B cell (primary cell): ENCODE data around the gene BIRC7. TPM values are rescaled to one million over a fixed set of nuclear protein-coding genes. Genes with fewer than 3 reads are reported as not detected.

Experiments
- ATAC-seq: fragments of 200-7000 bp; cut with Tn5 transposase; one replicate; pipeline ENCODE4 v1.10.0; 2021; ENCODE audit warnings: low read depth, mild to moderate bottlenecking, moderate number of reproducible peaks, moderate library complexity
- CTCF ChIA-PET: fragments of 350-600 bp; sonication (Branson Sonifier 250); formaldehyde crosslinking; loops from one replicate; lab custom pipeline; 2021; ENCODE audit warnings: antibody characterized with exemption, inconsistent platforms; lab: Charles Lee
- POLR2A ChIA-PET: fragments of 350-600 bp; sonication (Branson Sonifier 250); formaldehyde crosslinking; loops from one replicate; lab custom pipeline; 2021; ENCODE audit warnings: antibody characterized with exemption; lab: Charles Lee
- DNase-seq: peaks from one replicate; pipeline ENCODE4 v3.0.0; 2013
- H2AFZ ChIP-seq: 2 replicates; pipeline ENCODE4 v1.6.1; 2012; ENCODE audit warnings: mild to moderate bottlenecking, low read depth, low read length; ENCODE audit not compliant: insufficient read depth, poor library complexity, severe bottlenecking
- H3K27ac ChIP-seq, 2 donors: 1 replicate in 1 of 2; 2 replicates in 1 of 2; pipeline ENCODE4 v1.5.1; 2012 to 2013; ENCODE audit warnings: low read length in 2 of 2, mild to moderate bottlenecking in 2 of 2, moderate library complexity in 1 of 2
- H3K27me3 ChIP-seq, 4 experiments: fragments of 200-600 bp in 1 of 4; sonication (generic) in 1 of 4; replicated peaks in 1 of 4; 1 replicate in 2 of 4; 2 replicates in 2 of 4; pipeline versions ENCODE4 v1.6.1 to v1.7.0; 2013 to 2016; ENCODE audit warnings: low read length in 3 of 4, mild to moderate bottlenecking in 2 of 4, mixed read lengths in 1 of 4, moderate library complexity in 1 of 4; ENCODE audit not compliant: insufficient read depth in 4 of 4, control insufficient read depth in 3 of 4; ENCODE audit errors: control extremely low read depth in 1 of 4
- H3K36me3 ChIP-seq, 2 experiments: replicated peaks in 1 of 2; 1 replicate in 1 of 2; 2 replicates in 1 of 2; pipeline versions ENCODE4 v1.6.1 to v1.7.1; 2013; ENCODE audit warnings: low read length in 1 of 2; ENCODE audit not compliant: insufficient read depth in 2 of 2, control insufficient read depth in 1 of 2; ENCODE audit errors: control extremely low read depth in 1 of 2, extremely low read depth in 1 of 2
- H3K4me1 ChIP-seq, 2 donors: fragments of 200-600 bp in 1 of 2; sonication (generic) in 1 of 2; 1 replicate in 1 of 2; 2 replicates in 1 of 2; pipeline versions ENCODE4 v1.5.1 to v1.6.1; 2013 to 2017; ENCODE audit warnings: low read length in 2 of 2; ENCODE audit not compliant: control insufficient read depth in 2 of 2, insufficient read depth in 2 of 2
- H3K4me2 ChIP-seq: replicated peaks from 2 replicates; pipeline ENCODE3; 2012; ENCODE audit warnings: mild to moderate bottlenecking, low read depth, low read length; ENCODE audit not compliant: poor library complexity, severe bottlenecking
- H3K4me3 ChIP-seq, 5 experiments: fragments of 200-600 bp in 1 of 5; sonication (generic) in 1 of 5; 1 replicate in 3 of 5; 2 replicates in 2 of 5; pipeline versions ENCODE4 v1.5.1 to v1.7.0; 2011 to 2016; ENCODE audit warnings: low read length in 4 of 5, mild to moderate bottlenecking in 4 of 5, low read depth in 2 of 5, control low read depth in 1 of 5, moderate library complexity in 1 of 5; ENCODE audit not compliant: insufficient read depth in 1 of 5; ENCODE audit errors: control extremely low read depth in 1 of 5, extremely low read depth in 1 of 5
- H3K79me2 ChIP-seq: fragments of 200-600 bp; sonication (generic); one replicate; pipeline ENCODE4 v1.6.0; 2016; ENCODE audit warnings: low read length; ENCODE audit not compliant: control insufficient read depth, insufficient read depth
- H3K9ac ChIP-seq: fragments of 200-600 bp; sonication (generic); 2 replicates; pipeline ENCODE4 v1.6.1; 2017; ENCODE audit warnings: mild to moderate bottlenecking, low read length, moderate library complexity
- H3K9me3 ChIP-seq, 3 donors: one replicate each; pipeline versions ENCODE4 v1.6.1 to v1.7.1; 2013; ENCODE audit warnings: low read length in 2 of 3; ENCODE audit not compliant: control insufficient read depth in 2 of 3, insufficient read depth in 1 of 3; ENCODE audit errors: control extremely low read depth in 1 of 3
- H4K20me1 ChIP-seq: 2 replicates; pipeline ENCODE4 v1.6.0; 2012; ENCODE audit warnings: mild to moderate bottlenecking, low read length; ENCODE audit not compliant: insufficient read depth, control insufficient read depth, poor library complexity, severe bottlenecking
- H3K27ac Mint-ChIP-seq: one replicate; pipeline ENCODE4 v1.8.0; 2021; ENCODE audit warnings: mixed read lengths
- H3K27me3 Mint-ChIP-seq: one replicate; pipeline ENCODE4 v1.8.0; 2021; ENCODE audit warnings: mixed read lengths
- H3K4me1 Mint-ChIP-seq: one replicate; pipeline ENCODE4 v1.8.0; 2021; ENCODE audit warnings: mixed read lengths
- H3K4me3 Mint-ChIP-seq: one replicate; pipeline ENCODE4 v1.8.0; 2021; ENCODE audit warnings: mixed read lengths
- H3K9me3 Mint-ChIP-seq: one replicate; pipeline ENCODE4 v1.8.0; 2022; ENCODE audit warnings: mixed read lengths; ENCODE audit not compliant: insufficient read depth
- CTCF ChIP-seq: fragments of 200-600 bp; IDR thresholded peaks from one replicate; pipeline ENCODE4 v1.8.0; 2022; ENCODE audit warnings: antibody characterized with exemption, mild to moderate bottlenecking
- EZH2 ChIP-seq: IDR thresholded peaks from 2 replicates; pipeline ENCODE4 v1.6.1; 2012; ENCODE audit warnings: borderline replicate concordance, low read depth, mild to moderate bottlenecking, moderate library complexity, low read length; ENCODE audit not compliant: insufficient read depth, poor library complexity, severe bottlenecking
- WGBS: methylation state at CpG from one replicate; pipeline ENCODE4 v1.1.5; 2013; ENCODE audit warnings: missing lambda C conversion rate; ENCODE audit not compliant: insufficient coverage; 5-methylcytosine and 5-hydroxymethylcytosine counted together
- intact Hi-C: fragments of 100-400 bp; cut with micrococcal nuclease; formaldehyde crosslinking; loops from one replicate; pipeline ENCODE4 v1.10.0; 2022
- polyA plus RNA-seq: library from polyadenylated mRNA; depleted of rRNA; stranded (reverse); fragments of >200 nt; gene quantifications from 2 replicates; pipeline ENCODE4 v1.2.3, GENCODE V29; 2012
- total RNA-seq, 2 donors: library from RNA; stranded (reverse); fragments of 120-200 nt in 1 of 2; gene quantifications; 1 replicate in 1 of 2; 2 replicates in 1 of 2; pipeline versions ENCODE4 v1.2.3 to v1.2.4, GENCODE V29; 2013 to 2022

BIRC7 gene
- total and polyA plus RNA-seq, 2 donors (not counting 1 experiment from before 2014, with no cell fraction given), result 0.12 TPM; not detected in 1

GRCh38 chr20:63253438-63254231 lies 17.9 kb downstream of the BIRC7 start:
- no peaks in the 10 kb centered on the region for H3K9me3 ChIP-seq
- peaks cover 0 to 48% (median 14%) of the 10 kb centered on the region in 4 experiments for H3K27me3 ChIP-seq
- no peak for TF ChIP-seq EZH2
- TF ChIP-seq CTCF, result no peak
- ChIA-PET CTCF (no interaction called here), POLR2A (no interaction called here)
- no peak overlapping the region for H3K27ac ChIP-seq
- WGBS, result 5% methylated on average over 89 of the region's 89 CpGs
- DNase-seq, result peak; percentile 20
- H3K4me3 ChIP-seq, result peak overlapping the region in 3 of 5 experiments; percentile 19 to 25 (median 23)
- peaks cover 50% of the 10 kb centered on the region for H3K27me3 Mint-ChIP-seq
- H4K20me1 ChIP-seq, result no peaks in the 10 kb centered on the region
- peak overlapping the region; percentile 65 for H3K4me2 ChIP-seq
- intact Hi-C loops, result no loop called here
- no peaks in the 10 kb centered on the region for H3K36me3 ChIP-seq
- H3K4me3 Mint-ChIP-seq, result peak overlapping the region; percentile 5
- no peak overlapping the region for H3K27ac Mint-ChIP-seq
- H3K79me2 ChIP-seq, result no peaks in the 10 kb centered on the region
- peaks cover 10% of the 10 kb centered on the region for H3K4me1 Mint-ChIP-seq
- H3K4me1 ChIP-seq, result peaks cover 8 to 11% of the 10 kb centered on the region in 2 donors
- no peak for ATAC-seq
- H2AFZ ChIP-seq, result peak overlapping the region; percentile 22
- peak overlapping the region; percentile 29 for H3K9ac ChIP-seq
- no peaks in the 10 kb centered on the region for H3K9me3 Mint-ChIP-seq

DNA sequence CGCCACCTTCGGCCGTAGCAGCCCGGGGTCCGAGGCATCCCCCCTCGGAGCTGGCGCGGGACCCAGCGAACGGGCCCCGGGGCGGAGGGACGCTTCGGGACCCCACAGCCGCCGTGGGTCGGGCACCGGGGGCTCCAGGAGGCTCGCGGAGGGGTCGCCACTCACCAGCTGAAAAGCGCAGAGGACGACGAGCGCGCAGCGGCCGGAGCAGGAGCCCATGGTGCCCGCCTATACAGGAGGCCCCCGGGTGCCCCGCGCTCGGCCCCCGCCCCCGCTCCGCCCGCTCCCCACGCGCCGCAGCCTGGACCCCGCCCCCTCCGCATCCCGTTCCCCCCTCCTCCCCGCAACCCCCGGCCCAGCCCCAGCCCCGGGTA lies 18.5 kb downstream of the BIRC7 start, which contains the start of gene NKAIN4:
Gene NKAIN4 (minus strand): TSS at position 232 of the 374 bp plus-strand sequence. CDS start 13 bp downstream, at position 219.
- DNase-seq (no peak), ATAC-seq (no peak)
- 3% methylated on average over 30 of the region's 46 CpGs for WGBS
- Mint-ChIP-seq H3K4me1 (peaks cover 10% of the 10 kb centered on the region), H3K27ac (no peak within 1 kb of the TSS), H3K27me3 (peaks cover 47% of the 10 kb centered on the region), H3K9me3 (no peaks in the 10 kb centered on the region), H3K4me3 (peak within 1 kb of the TSS; percentile 55)
- Histone ChIP-seq H3K9me3 (no peaks in the 10 kb centered on the region), H3K4me1 (peaks cover 8 to 11% of the 10 kb centered on the region in 2 donors), H3K4me3 (peak within 1 kb of the TSS in 3 of 5 experiments; percentile 19 to 25 (median 23)), H3K36me3 (no peaks in the 10 kb centered on the region), H3K27ac (no peak within 1 kb of the TSS), H4K20me1 (no peaks in the 10 kb centered on the region), H3K4me2 (peak within 1 kb of the TSS; percentile 65), H2AFZ (peak within 1 kb of the TSS; percentile 22), H3K79me2 (no peaks in the 10 kb centered on the region), H3K27me3 (peaks cover 0 to 48% (median 14%) of the 10 kb centered on the region in 4 experiments), H3K9ac (peak within 1 kb of the TSS; percentile 29)
- ChIA-PET POLR2A (no interaction called here), CTCF (no interaction called here)
- intact Hi-C loops, result no loop called here
- TF ChIP-seq CTCF (no peak), EZH2 (no peak)
